Neural cell (in vitro differentiated cells): ENCODE measurements around the gene PPFIA3. TPM values are rescaled to one million over a fixed set of nuclear protein-coding genes. Genes with fewer than 3 reads are reported as not detected.
A peak's percentile ranks its signal among the peaks of the same experiment; 100 is the strongest.

Source experiments
- H2AFZ ChIP-seq: fragments of 200-600, 300-800 bp; sonication (generic), shearing (Covaris generic); 2 replicates; pipeline ENCODE4 v1.6.0; 2014; ENCODE audit warnings: low read depth, mild to moderate bottlenecking, antibody characterized with exemption, low read length, moderate library complexity
- H3F3A ChIP-seq: fragments of 200-600 bp; shearing (Covaris generic); 2 replicates; pipeline ENCODE4 v1.6.1; 2016; ENCODE audit warnings: mild to moderate bottlenecking, moderate library complexity, mixed read lengths, antibody characterized with exemption, low read length; ENCODE audit not compliant: insufficient read depth, poor library complexity, severe bottlenecking
- H3K27ac ChIP-seq: fragments of 200-600, 300-800 bp; sonication (generic), shearing (Covaris generic); 2 replicates; pipeline ENCODE4 v1.5.1; 2014; ENCODE audit warnings: mild to moderate bottlenecking, low read length, moderate library complexity
- H3K27me3 ChIP-seq: fragments of 300-800, 200-600 bp; sonication (generic), shearing (Covaris generic); 2 replicates; pipeline ENCODE4 v1.6.0; 2014; ENCODE audit warnings: mild to moderate bottlenecking, low read depth, low read length, moderate library complexity; ENCODE audit not compliant: insufficient read depth
- H3K36me3 ChIP-seq: fragments of 300-800, 200-600 bp; sonication (generic), shearing (Covaris generic); 2 replicates; pipeline ENCODE4 v1.5.1; 2014; ENCODE audit warnings: mild to moderate bottlenecking, antibody characterized with exemption, low read length, moderate library complexity; ENCODE audit not compliant: insufficient read depth
- H3K4me2 ChIP-seq: fragments of 300-800, 200-600 bp; sonication (generic), shearing (Covaris generic); 2 replicates; pipeline ENCODE4 v1.6.0; 2014; ENCODE audit warnings: mild to moderate bottlenecking, low read length
- H3K4me3 ChIP-seq: fragments of 300-800, 200-600 bp; sonication (generic), shearing (Covaris generic); 2 replicates; pipeline ENCODE4 v1.5.1; 2014; ENCODE audit warnings: mild to moderate bottlenecking, low read length, moderate library complexity
- H3K79me2 ChIP-seq: fragments of 200-600 bp; shearing (Covaris generic); replicated peaks from 2 replicates; pipeline ENCODE4 v1.6.0; 2014; ENCODE audit warnings: mild to moderate bottlenecking, low read length, moderate library complexity; ENCODE audit not compliant: insufficient read depth
- H3K9ac ChIP-seq: fragments of 300-800, 200-600 bp; sonication (generic), shearing (Covaris generic); 2 replicates; pipeline ENCODE4 v1.6.1; 2016; ENCODE audit warnings: mild to moderate bottlenecking, low read length, mixed read lengths
- H3K9me2 ChIP-seq: fragments of 200-600 bp; shearing (Covaris generic); 2 replicates; pipeline ENCODE4 v1.6.1; 2016; ENCODE audit warnings: mild to moderate bottlenecking, low read length, mixed read lengths; ENCODE audit not compliant: insufficient read depth
- H3K9me3 ChIP-seq: fragments of 200-600, 300-800 bp; sonication (generic), shearing (Covaris generic); 2 replicates; pipeline ENCODE4 v1.6.1; 2016; ENCODE audit warnings: mild to moderate bottlenecking, mixed run types, low read length, moderate library complexity, mixed read lengths
- H4K20me1 ChIP-seq: fragments of 200-600 bp; shearing (Covaris generic); 2 replicates; pipeline ENCODE4 v1.6.1; 2016; ENCODE audit warnings: mild to moderate bottlenecking, mixed run types; ENCODE audit not compliant: insufficient read depth
- EP300 ChIP-seq: fragments of 450-650 bp; conservative IDR thresholded peaks from 2 replicates; pipeline ENCODE4 v1.6.1; 2014; ENCODE audit warnings: antibody characterized with exemption, mild to moderate bottlenecking, moderate library complexity; ENCODE audit not compliant: poor library complexity, severe bottlenecking
- EZH2 ChIP-seq: fragments of 200-600, 300-800 bp; shearing (Covaris generic), sonication (generic); IDR thresholded peaks from 2 replicates; pipeline ENCODE4 v1.6.1; 2014; ENCODE audit warnings: antibody characterized with exemption, low read length, borderline replicate concordance, mild to moderate bottlenecking; ENCODE audit not compliant: insufficient read depth, poor library complexity, severe bottlenecking
- MXI1 ChIP-seq: fragments of 450-650 bp; conservative IDR thresholded peaks from 2 replicates; pipeline ENCODE4 v1.6.1; 2014; ENCODE audit warnings: antibody characterized with exemption, mild to moderate bottlenecking; ENCODE audit not compliant: poor library complexity, severe bottlenecking
- POLR2AphosphoS5 ChIP-seq: IDR thresholded peaks from 2 replicates; pipeline ENCODE4 v1.6.1; 2012
- RAD21 ChIP-seq: fragments of 450-650 bp; conservative IDR thresholded peaks from 2 replicates; pipeline ENCODE4 v1.6.1; 2014; ENCODE audit warnings: antibody characterized with exemption, mild to moderate bottlenecking, moderate library complexity
- REST ChIP-seq: IDR thresholded peaks from 2 replicates; pipeline ENCODE4 v1.6.1; 2012; ENCODE audit warnings: borderline replicate concordance
- SMC3 ChIP-seq: fragments of 450-650 bp; conservative IDR thresholded peaks from 2 replicates; pipeline ENCODE4 v1.6.1; 2014; ENCODE audit warnings: antibody characterized with exemption, mild to moderate bottlenecking, moderate library complexity; ENCODE audit not compliant: poor library complexity
- TAF1 ChIP-seq: IDR thresholded peaks from 2 replicates; pipeline ENCODE4 v1.6.1; 2012; ENCODE audit warnings: low read depth
- polyA plus RNA-seq: library from polyadenylated mRNA; depleted of rRNA; stranded (reverse); fragments of >200 nt; gene quantifications from 2 replicates; pipeline ENCODE4 v1.2.3, GENCODE V29; 2014
- TF ChIP-seq, protein P1 (sequence below): fragments of 450-650 bp; IDR thresholded peaks from 2 replicates; pipeline ENCODE4 v1.5.1; 2014; ENCODE audit warnings: antibody characterized with exemption, mild to moderate bottlenecking, moderate library complexity; ENCODE audit not compliant: poor library complexity, severe bottlenecking

PPFIA3 gene
- polyA plus RNA-seq, 1 donor from 2014 or later, result 80.7 TPM

DNA sequence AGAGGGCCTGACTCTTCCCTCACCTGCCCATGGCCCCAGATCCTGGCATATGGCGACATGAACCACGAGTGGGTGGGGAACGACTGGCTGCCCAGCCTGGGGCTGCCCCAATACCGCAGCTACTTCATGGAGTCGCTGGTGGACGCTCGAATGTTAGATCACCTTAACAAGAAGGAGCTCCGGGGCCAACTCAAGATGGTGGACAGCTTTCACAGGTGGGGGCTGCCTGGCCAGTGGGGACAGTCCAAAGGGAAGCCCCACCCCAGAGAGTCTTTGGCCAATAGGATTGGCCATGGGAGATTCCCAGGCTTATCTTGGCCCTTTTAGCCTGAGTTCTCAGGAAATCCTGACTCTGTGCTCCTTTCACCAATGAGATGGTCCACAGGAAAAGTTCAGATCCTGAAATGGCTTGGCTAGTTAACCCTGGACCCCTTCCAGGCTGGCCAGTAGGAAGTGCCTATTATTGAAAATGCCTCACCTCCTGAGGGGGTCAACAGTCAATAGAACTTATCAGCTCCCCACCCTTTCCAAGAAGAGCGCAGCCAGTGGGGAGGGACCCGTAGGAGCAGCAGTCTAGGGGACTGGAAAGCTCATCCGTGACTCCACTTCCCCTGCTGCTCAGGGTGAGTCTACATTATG is 28.8 kb downstream of the PPFIA3 start:
- Histone ChIP-seq H3K9ac (no peak overlapping the region), H3K4me2 (no peak overlapping the region), H3K4me3 (no peak overlapping the region), H3K79me2 (no peaks in the 10 kb centered on the region), H3K9me3 (no peaks in the 10 kb centered on the region), H2AFZ (no peak overlapping the region), H3K27me3 (no peaks in the 10 kb centered on the region), H3K9me2 (no peaks in the 10 kb centered on the region), H3K36me3 (no peaks in the 10 kb centered on the region), H4K20me1 (no peaks in the 10 kb centered on the region), H3F3A (no peaks in the 10 kb centered on the region), H3K27ac (no peak overlapping the region)
- TF ChIP-seq RAD21, result no peak
- no peak for TF ChIP-seq MXI1
- no peak for TF ChIP-seq EZH2
- no peak for TF ChIP-seq POLR2AphosphoS5
- TF ChIP-seq, protein P1, sequence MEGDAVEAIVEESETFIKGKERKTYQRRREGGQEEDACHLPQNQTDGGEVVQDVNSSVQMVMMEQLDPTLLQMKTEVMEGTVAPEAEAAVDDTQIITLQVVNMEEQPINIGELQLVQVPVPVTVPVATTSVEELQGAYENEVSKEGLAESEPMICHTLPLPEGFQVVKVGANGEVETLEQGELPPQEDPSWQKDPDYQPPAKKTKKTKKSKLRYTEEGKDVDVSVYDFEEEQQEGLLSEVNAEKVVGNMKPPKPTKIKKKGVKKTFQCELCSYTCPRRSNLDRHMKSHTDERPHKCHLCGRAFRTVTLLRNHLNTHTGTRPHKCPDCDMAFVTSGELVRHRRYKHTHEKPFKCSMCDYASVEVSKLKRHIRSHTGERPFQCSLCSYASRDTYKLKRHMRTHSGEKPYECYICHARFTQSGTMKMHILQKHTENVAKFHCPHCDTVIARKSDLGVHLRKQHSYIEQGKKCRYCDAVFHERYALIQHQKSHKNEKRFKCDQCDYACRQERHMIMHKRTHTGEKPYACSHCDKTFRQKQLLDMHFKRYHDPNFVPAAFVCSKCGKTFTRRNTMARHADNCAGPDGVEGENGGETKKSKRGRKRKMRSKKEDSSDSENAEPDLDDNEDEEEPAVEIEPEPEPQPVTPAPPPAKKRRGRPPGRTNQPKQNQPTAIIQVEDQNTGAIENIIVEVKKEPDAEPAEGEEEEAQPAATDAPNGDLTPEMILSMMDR, result no peak
- no peak for TF ChIP-seq REST
- TF ChIP-seq EP300, result no peak
- no peak for TF ChIP-seq TAF1
- no peak for TF ChIP-seq SMC3

- Histone ChIP-seq H3K9me3 (no peaks in the 10 kb centered on the region), H3K36me3 (no peaks in the 10 kb centered on the region), H3F3A (no peaks in the 10 kb centered on the region), H3K27ac (peak overlapping the region; percentile 78), H3K79me2 (no peaks in the 10 kb centered on the region), H3K9ac (peak overlapping the region; percentile 79), H2AFZ (peak overlapping the region; percentile 30), H3K27me3 (no peaks in the 10 kb centered on the region), H3K4me2 (peak overlapping the region; percentile 76), H4K20me1 (no peaks in the 10 kb centered on the region), H3K9me2 (no peaks in the 10 kb centered on the region), H3K4me3 (peak overlapping the region; percentile 96)
- peak; percentile 9 for TF ChIP-seq REST
- peak; percentile 22 for TF ChIP-seq TAF1
- no peak for TF ChIP-seq MXI1
- no peak for TF ChIP-seq RAD21
- no peak for TF ChIP-seq EZH2
- TF ChIP-seq SMC3, result no peak
- TF ChIP-seq, protein P1, result no peak
- no peak for TF ChIP-seq EP300
- no peak for TF ChIP-seq POLR2AphosphoS5
Measured at GRCh38 chr19:49148784-49149651, 29.7 kb downstream of the PPFIA3 start.
